GM18951 (cell line): ENCODE results near the gene TMEM231.
"Not testable (repeated sequence)": the region's sequence is repeated elsewhere in the genome, so short reads cannot be mapped to it uniquely, and the experiment has no call there.

Source experiments
- POLR2A ChIP-seq: IDR thresholded peaks from 4 replicates; pipeline ENCODE4 v1.6.1; 2011; ENCODE audit warnings: mild to moderate bottlenecking; ENCODE audit not compliant: insufficient read length, insufficient read depth; ENCODE audit errors: extremely low read depth
- in situ Hi-C: fragments of 300-500 bp; cut with MboI; formaldehyde crosslinking; loops from one replicate; pipeline ENCODE4 v1.12.0; 2022; ENCODE audit warnings: low sequenced_read_pairs, mixed read lengths, inconsistent platforms; ENCODE audit not compliant: unreplicated experiment

The TMEM231 gene

DNA sequence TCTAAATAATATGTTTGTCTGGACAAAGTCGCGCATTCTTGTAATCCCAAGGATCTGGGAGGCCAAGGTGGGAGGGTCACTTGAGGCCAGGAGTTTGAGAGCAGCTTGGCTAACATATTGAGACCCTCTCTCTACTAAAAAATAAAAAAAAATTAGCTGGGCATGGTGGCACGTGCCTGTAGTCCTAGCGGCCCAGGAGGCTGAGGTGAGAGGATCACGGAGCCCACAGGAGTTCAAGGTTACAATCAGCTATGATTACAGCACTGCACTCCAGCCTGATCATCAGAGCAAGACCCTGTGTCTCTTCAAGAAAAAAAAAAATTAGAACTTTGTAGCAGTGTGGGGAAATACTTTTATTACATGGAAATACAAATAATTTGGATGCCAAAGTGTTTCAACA lies 54.7 kb downstream of the TMEM231 start:
- in situ Hi-C loops, result no loop called here
- no peak for TF ChIP-seq POLR2A

DNA sequence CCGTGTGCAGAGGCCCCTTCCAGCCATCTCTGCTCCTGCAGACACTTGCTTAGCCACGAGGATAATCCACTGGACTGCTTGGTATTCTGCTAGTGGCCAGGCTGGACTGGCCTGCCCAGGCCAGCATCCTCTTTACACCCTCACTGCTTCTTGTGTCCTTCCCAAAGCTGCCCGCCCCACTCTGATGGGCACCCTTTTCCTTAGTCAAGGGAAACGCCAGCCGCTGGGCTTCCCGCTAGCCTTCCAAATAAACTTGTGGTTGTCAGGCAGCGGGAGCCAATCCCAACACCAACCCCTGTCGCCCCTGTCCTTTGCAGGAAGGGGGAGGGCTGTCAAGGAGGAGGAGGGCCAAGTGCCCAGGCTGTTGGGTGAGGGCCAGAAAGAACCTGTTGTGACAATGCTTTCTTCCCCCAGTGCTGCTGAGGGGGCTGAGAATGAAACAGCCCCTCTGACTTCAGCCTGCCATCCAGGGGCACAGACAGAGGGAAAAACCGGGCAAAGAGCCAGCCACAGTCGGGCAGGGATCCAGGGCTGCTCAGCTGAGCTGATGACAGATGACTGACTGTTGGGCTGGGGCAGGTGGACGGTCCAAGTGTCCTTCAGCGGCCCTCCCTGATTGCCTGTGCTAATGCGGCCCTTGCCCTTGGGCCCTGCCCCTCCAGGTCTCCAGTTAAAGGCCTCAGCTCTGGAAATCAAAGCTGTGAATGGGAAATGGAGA lies 57.3 kb downstream of the TMEM231 start:
- in situ Hi-C loops, result not testable (repeated sequence)

DNA sequence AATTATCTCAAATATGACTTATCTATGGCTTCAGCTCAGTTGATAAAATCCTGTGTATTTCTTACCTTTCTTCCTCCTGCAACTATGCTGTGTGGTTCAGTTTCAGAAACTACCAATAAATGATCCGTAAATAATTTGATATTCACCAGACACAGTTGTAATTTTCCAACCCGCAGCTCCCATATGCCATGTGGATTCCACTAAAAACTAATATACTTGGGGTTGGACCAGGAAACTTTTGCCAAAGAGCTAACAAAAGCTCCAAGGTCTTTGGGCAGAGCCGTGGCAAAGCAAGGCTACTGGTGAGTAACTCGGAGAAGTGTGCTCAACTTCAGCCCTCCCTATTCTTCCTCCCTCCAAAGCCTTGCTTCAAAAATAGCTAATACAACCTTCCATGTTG lies 58.5 kb downstream of the TMEM231 start:
- TF ChIP-seq POLR2A, result no peak
- in situ Hi-C loops, result no loop called here

DNA sequence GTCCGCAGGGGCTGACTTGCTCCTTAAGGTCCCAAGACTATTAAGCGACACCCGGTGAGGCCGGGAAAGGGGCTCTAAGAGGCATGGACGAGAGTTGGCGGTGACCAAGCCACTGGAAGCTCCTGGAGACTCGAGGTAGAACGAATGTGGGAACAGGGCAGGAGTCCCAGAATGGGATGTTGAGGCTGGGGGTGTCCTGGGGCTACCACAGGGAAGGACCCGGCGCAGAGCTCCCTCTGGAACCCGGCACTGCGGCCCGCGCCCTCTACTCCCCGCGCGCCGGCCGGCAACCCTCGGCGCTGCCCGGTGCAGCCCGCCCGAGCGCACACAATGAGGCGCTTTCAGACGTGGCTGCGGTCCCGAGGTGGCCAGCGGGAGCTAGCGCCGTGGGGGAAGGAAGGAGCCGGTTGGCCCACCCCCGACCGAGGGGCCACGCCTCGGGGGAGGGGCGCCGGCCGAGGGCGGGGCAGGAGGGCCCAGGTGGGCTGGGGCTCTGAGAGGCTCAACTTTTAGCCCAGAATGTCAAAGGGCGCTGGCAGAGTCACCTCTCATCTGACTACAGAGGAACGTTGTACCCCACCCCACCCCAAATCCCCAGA lies 60.9 kb downstream of the TMEM231 start, which contains the start of gene CHST6:
TSS of gene CHST6 (minus strand) at position 366 of the 599 bp plus-strand sequence. CDS start 15,613 bp downstream, outside the sequence.
- in situ Hi-C loops, result no loop called here
- no peak for TF ChIP-seq POLR2A

DNA sequence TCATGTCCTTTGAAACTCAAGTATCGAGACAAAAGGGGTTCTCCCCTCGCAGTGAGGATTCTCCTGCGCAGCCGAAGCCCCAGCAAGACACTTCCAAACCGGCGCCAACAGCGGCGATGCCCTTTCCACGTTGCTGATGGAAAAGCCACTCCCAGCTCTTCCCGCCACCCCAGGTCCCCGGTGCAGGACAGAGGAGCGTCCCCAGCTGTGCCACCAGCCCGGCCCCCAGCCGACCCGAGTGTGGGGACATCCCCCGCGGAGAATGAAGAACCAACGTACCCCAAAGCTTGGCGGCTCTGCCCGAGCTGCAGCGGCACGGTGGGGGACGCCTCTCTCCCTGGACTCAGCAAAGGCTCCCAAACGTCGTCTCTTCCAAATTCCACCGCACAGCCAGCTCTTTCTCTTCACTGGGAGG lies 61.4 kb downstream of the TMEM231 start:
- no peak for TF ChIP-seq POLR2A
- in situ Hi-C loops, result no loop called here

DNA sequence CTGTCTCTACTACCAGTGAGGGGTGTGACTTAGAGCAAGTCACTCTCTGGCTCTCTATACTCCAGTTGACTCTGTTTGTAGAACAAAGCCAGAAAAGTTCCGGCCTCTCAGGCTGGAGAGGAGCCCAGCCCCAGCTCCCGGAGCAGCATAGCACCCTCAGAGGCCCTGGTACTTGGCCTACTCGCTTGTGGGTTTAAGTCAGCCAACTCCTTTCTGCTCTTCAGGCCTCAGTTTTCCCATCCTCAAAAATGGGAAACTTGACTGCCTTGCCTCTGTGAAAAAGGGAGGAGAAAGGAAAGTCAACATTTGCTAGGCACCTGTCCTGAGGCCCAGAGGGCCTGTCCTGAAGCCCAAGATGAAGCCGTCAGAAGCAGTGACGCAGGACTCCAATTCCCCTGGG lies 61.9 kb downstream of the TMEM231 start:
- in situ Hi-C loops, result no loop called here
- no peak for TF ChIP-seq POLR2A

DNA sequence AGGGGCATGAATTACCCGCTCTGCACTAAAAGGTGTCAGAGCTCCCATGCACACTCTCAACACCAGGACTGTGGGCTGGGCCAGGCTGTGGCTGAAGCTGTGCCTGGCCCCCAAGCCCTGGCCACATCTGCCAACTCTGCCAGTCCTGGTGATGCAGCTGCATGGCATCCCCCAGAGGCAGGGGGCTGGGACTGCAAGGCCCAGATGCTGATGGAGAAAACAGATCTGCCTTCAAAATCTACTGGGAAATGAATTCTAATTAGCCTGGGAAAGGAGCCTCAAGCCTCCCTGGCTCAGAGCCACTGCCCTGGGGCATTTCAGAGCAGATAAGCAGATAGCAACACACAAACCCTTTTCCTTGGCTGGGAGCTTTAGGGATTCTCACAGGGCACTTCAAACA lies 64.2 kb downstream of the TMEM231 start:
- TF ChIP-seq POLR2A, result no peak
- in situ Hi-C loops, result no loop called here

DNA sequence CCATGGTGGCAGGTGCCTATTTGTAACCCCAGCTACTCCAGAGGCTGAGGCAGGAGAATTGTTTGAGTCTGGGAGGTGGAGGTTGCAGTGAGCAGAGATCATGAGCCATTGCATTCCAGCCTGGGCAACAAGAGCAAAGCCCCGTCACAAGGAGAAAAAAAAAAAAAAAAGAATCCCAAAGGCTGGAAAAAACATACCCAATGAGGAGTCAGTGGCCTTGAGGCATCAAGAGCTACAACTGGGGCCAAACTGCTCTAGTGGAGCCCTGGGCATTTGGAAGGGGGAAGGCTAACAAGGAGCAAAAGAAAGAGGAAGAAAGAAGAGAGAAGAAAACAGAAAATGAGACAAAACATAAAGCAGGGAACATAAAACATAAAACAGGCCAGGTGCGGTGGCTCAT lies 67.7 kb downstream of the TMEM231 start:
- in situ Hi-C loops, result no loop called here
- no peak for TF ChIP-seq POLR2A
